Testis (tissue), 2 donors: ENCODE data around the gene BICD2.

Source experiments
- POLR2A ChIP-seq: fragments of 450-650 bp; IDR thresholded peaks from one replicate; pipeline ENCODE4 v1.6.1; 2017; ENCODE audit warnings: antibody characterized with exemption, mild to moderate bottlenecking, moderate library complexity
- TF ChIP-seq, protein P1 (sequence below), 3 experiments: fragments of 450-650 bp in 2 of 3; fragments of 200-600 bp in 1 of 3; sonication (generic) in 1 of 3; IDR thresholded peaks; one replicate each; pipeline ENCODE4 v1.5.1; 2016 to 2019; ENCODE audit warnings: antibody characterized with exemption in 3 of 3, mild to moderate bottlenecking in 2 of 3, moderate library complexity in 1 of 3

- TF ChIP-seq, protein P1, sequence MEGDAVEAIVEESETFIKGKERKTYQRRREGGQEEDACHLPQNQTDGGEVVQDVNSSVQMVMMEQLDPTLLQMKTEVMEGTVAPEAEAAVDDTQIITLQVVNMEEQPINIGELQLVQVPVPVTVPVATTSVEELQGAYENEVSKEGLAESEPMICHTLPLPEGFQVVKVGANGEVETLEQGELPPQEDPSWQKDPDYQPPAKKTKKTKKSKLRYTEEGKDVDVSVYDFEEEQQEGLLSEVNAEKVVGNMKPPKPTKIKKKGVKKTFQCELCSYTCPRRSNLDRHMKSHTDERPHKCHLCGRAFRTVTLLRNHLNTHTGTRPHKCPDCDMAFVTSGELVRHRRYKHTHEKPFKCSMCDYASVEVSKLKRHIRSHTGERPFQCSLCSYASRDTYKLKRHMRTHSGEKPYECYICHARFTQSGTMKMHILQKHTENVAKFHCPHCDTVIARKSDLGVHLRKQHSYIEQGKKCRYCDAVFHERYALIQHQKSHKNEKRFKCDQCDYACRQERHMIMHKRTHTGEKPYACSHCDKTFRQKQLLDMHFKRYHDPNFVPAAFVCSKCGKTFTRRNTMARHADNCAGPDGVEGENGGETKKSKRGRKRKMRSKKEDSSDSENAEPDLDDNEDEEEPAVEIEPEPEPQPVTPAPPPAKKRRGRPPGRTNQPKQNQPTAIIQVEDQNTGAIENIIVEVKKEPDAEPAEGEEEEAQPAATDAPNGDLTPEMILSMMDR (IDR thresholded peaks at IDR 0.05), result no peak
- TF ChIP-seq POLR2A, result no peak
Observed at GRCh38 chr9:92769286-92769685, 4.7 kb upstream of the BICD2 start.
